SU-DHL-6 (cell line): ENCODE measurements around the gene ACSL3.

Source experiments
- H2AFZ ChIP-seq: fragments of 200-600 bp; sonication (generic); 2 replicates; pipeline ENCODE4 v1.6.1; 2014; ENCODE audit warnings: low read depth, mild to moderate bottlenecking, moderate library complexity, mixed read lengths, antibody characterized with exemption, low read length; ENCODE audit not compliant: severe bottlenecking
- H3F3A ChIP-seq: fragments of 200-600 bp; shearing (Covaris generic); 2 replicates; pipeline ENCODE4 v1.6.0; 2016; ENCODE audit warnings: antibody characterized with exemption, mild to moderate bottlenecking; ENCODE audit not compliant: insufficient read depth
- H3K27ac ChIP-seq: fragments of 200-600 bp; sonication (generic); 2 replicates; pipeline ENCODE4 v1.5.1; 2016; ENCODE audit warnings: low read depth, mild to moderate bottlenecking, low read length, moderate library complexity, mixed read lengths
- H3K27me3 ChIP-seq: fragments of 200-600 bp; sonication (generic), shearing (Covaris generic); 2 replicates; pipeline ENCODE4 v1.6.0; 2014; ENCODE audit warnings: mild to moderate bottlenecking, low read length
- H3K36me3 ChIP-seq: fragments of 200-600 bp; sonication (generic); 2 replicates; pipeline ENCODE4 v1.6.1; 2014; ENCODE audit warnings: mild to moderate bottlenecking, low read length, mixed read lengths
- H3K4me2 ChIP-seq: fragments of 300-600, 200-600 bp; shearing (Covaris generic), sonication (generic); 2 replicates; pipeline ENCODE4 v1.6.0; 2014; ENCODE audit warnings: low read length, low read depth, mild to moderate bottlenecking; ENCODE audit not compliant: poor library complexity, severe bottlenecking
- H3K4me3 ChIP-seq: fragments of 200-600 bp; sonication (generic); 2 replicates; pipeline ENCODE4 v1.5.1; 2014; ENCODE audit warnings: antibody characterized with exemption, low read length, mild to moderate bottlenecking, mixed read lengths; ENCODE audit not compliant: insufficient read depth, poor library complexity, severe bottlenecking
- H3K79me2 ChIP-seq: fragments of 200-600 bp; sonication (generic); 2 replicates; pipeline ENCODE4 v1.6.1; 2014; ENCODE audit warnings: mild to moderate bottlenecking, low read length, moderate library complexity; ENCODE audit not compliant: insufficient read depth
- H3K9ac ChIP-seq: fragments of 200-600 bp; sonication (generic); 2 replicates; pipeline ENCODE4 v1.7.0; 2014; ENCODE audit warnings: mild to moderate bottlenecking, low read length
- H3K9me2 ChIP-seq: fragments of 200-600 bp; sonication (generic); replicated peaks from 2 replicates; pipeline ENCODE4 v1.6.1; 2014; ENCODE audit warnings: low read length; ENCODE audit not compliant: insufficient read depth
- H3K9me3 ChIP-seq: fragments of 200-600 bp; sonication (generic); 2 replicates; pipeline ENCODE4 v1.6.1; 2014; ENCODE audit warnings: low read length, mixed read lengths; ENCODE audit not compliant: insufficient read depth
- H4K20me1 ChIP-seq: fragments of 200-600 bp; sonication (generic); 2 replicates; pipeline ENCODE4 v1.6.1; 2014; ENCODE audit warnings: low read depth, mild to moderate bottlenecking, antibody characterized with exemption, low read length, moderate library complexity, mixed read lengths
- EZH2phosphoT487 ChIP-seq: fragments of 200-600 bp; sonication (generic), shearing (Covaris generic); conservative IDR thresholded peaks from 2 replicates; pipeline ENCODE4 v1.6.1; 2018; ENCODE audit warnings: mild to moderate bottlenecking, antibody characterized with exemption, low read length, moderate library complexity, mixed read lengths
- TF ChIP-seq, protein P1 (sequence below): fragments of 200-600 bp; sonication (generic); IDR thresholded peaks from one replicate; pipeline ENCODE4 v1.5.1; 2017; ENCODE audit warnings: antibody characterized with exemption, mild to moderate bottlenecking, low read length, moderate library complexity; ENCODE audit not compliant: insufficient read depth, poor library complexity, severe bottlenecking

The ACSL3 gene

DNA sequence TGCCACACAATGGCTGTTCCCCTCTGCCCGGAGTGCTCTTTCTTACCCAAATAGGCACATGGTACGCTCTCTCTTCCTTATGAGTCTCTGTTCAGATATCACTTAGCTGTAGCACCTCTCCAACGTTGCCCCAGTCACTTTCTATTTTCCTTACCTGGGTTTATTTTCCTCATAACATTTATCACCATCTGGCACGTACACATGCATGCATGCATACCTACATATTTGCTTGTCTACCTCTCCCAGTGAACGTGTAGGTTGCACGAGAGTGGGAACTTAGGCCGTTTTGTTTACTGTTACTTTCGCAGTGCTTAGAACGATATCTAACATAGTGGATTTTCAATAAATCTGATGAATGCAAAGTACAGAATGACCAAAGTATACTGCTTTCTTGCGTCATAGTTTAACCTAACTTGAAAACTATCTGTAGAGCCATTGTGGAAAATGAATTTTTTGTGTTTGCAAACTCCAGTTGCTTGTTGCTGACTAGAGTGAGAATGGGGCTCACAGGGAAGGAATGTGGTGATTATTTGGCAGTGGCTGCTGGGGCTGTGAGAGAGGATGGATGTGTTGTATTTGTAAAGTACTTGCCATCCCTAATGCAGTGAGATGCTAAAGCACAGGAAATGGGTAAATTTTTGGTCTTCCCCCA, 47.1 kb downstream of the ACSL3 start:
- Histone ChIP-seq H3K27me3 (no peaks in the 10 kb centered on the region), H3F3A (peaks cover 23% of the 10 kb centered on the region), H3K79me2 (peaks cover 42% of the 10 kb centered on the region), H3K9me3 (no peaks in the 10 kb centered on the region), H3K36me3 (no peaks in the 10 kb centered on the region), H3K9me2 (no peaks in the 10 kb centered on the region), H3K4me3 (no peak overlapping the region), H4K20me1 (no peaks in the 10 kb centered on the region), H2AFZ (no peak overlapping the region), H3K9ac (no peak overlapping the region), H3K27ac (no peak overlapping the region), H3K4me2 (no peak overlapping the region)
- TF ChIP-seq, protein P1, sequence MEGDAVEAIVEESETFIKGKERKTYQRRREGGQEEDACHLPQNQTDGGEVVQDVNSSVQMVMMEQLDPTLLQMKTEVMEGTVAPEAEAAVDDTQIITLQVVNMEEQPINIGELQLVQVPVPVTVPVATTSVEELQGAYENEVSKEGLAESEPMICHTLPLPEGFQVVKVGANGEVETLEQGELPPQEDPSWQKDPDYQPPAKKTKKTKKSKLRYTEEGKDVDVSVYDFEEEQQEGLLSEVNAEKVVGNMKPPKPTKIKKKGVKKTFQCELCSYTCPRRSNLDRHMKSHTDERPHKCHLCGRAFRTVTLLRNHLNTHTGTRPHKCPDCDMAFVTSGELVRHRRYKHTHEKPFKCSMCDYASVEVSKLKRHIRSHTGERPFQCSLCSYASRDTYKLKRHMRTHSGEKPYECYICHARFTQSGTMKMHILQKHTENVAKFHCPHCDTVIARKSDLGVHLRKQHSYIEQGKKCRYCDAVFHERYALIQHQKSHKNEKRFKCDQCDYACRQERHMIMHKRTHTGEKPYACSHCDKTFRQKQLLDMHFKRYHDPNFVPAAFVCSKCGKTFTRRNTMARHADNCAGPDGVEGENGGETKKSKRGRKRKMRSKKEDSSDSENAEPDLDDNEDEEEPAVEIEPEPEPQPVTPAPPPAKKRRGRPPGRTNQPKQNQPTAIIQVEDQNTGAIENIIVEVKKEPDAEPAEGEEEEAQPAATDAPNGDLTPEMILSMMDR = no peak
- no peak for TF ChIP-seq EZH2phosphoT487

- peaks cover 28% of the 10 kb centered on the region for H3F3A ChIP-seq
- no peaks in the 10 kb centered on the region for H3K9me3 ChIP-seq
- TF ChIP-seq EZH2phosphoT487 = no peak
- TF ChIP-seq, protein P1 = no peak
- peak overlapping the region; percentile 6; the same call in 1 of the 2 replicates for H3K27ac ChIP-seq
- no peak overlapping the region for H3K9ac ChIP-seq
- no peak overlapping the region for H3K4me2 ChIP-seq
- H3K36me3 ChIP-seq = no peaks in the 10 kb centered on the region
- H3K4me3 ChIP-seq = no peak overlapping the region
- H3K9me2 ChIP-seq = no peaks in the 10 kb centered on the region
- H4K20me1 ChIP-seq = no peaks in the 10 kb centered on the region
- no peak overlapping the region for H2AFZ ChIP-seq
- peaks cover 48% of the 10 kb centered on the region; the same call in 1 of the 2 replicates for H3K79me2 ChIP-seq
- no peaks in the 10 kb centered on the region for H3K27me3 ChIP-seq
These were observed 48.5 kb downstream of the ACSL3 start for GRCh38 chr2:222909286-222909685.

DNA sequence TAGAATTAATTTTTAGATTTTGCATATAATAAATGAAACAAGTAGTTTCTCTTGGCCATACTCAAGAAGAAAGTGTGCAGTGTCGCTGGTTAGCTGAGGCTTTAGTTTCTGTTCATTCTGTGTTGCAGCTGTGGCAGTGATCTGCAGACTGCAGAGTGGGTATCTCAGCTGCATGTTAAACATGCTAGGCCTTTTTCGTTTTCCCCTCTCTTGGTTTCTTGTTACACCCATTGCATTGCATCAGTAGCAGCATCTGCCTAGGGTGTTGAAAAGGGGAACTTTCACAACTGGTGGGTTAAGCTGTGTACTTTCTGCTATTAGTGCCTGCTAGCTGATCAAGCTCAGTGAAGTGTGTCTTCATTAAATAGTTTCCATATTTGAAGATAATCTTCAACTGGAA, 51.3 kb downstream of the ACSL3 start:
- H3K27me3 ChIP-seq = no peaks in the 10 kb centered on the region
- H3K9ac ChIP-seq = peak overlapping the region; percentile 79
- H3K27ac ChIP-seq = peak overlapping the region; percentile 100
- H3K4me3 ChIP-seq = peak overlapping the region; percentile 50
- TF ChIP-seq EZH2phosphoT487 = no peak
- TF ChIP-seq, protein P1 = no peak
- peaks cover 43% of the 10 kb centered on the region for H3F3A ChIP-seq
- H4K20me1 ChIP-seq = no peaks in the 10 kb centered on the region
- H2AFZ ChIP-seq = peak overlapping the region; percentile 4
- H3K4me2 ChIP-seq = peak overlapping the region; percentile 92
- no peaks in the 10 kb centered on the region for H3K9me3 ChIP-seq
- no peaks in the 10 kb centered on the region for H3K9me2 ChIP-seq
- H3K36me3 ChIP-seq = peaks cover 3% of the 10 kb centered on the region; the same call in 1 of the 2 replicates
- H3K79me2 ChIP-seq = peaks cover 41% of the 10 kb centered on the region; the same call in 1 of the 2 replicates
